Measurements from ENCODE around the gene DBH.

DNA sequence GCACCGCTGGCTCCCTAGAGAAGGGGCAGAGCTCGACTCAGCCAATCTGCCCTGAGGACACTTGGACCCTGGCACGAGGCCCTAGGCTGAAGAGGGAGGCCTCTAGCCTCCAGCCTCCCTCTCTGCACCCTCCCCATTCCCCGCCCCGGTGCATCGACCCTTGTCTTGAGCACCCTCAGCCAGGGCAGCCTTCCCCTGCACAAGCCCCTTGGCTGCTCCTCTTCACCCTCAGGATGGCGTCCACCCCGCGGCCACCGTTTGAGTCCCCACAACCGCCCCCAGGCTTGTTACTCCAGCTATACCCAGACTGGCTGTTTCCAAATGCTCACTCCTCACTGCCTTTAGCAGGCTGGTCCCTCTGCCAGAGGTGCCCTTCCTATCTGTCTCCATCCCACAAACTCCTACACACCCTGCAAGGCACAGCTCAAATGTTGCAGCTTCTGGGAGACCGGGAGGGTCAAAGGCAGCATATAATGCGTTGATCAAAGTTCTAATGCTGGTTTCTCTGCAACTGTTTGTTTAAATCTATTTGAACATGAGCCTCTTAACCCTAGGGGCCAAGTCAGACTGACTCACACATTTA lies 20.5 kb upstream of the DBH start:
- TF ChIP-seq CSDC2 (CRISPR knock-in tag; IDR thresholded peaks at IDR 0.05) = no peak
- no peak for TF ChIP-seq ZFP30 (CRISPR knock-in tag; IDR thresholded peaks at IDR 0.05)
- TF ChIP-seq ZC3H10 (CRISPR knock-in tag; IDR thresholded peaks at IDR 0.05) = no peak

All from SK-N-SH treated with all-trans-retinoic acid at 6 μM for 48 hours (cell line).